T-helper 1 cell (primary cell): ENCODE results near the gene MAPK1.
"Not testable (repeated sequence)": the region's sequence is repeated elsewhere in the genome, so short reads cannot be mapped to it uniquely, and the experiment has no call there.

Source experiments
- DNase-seq, 5 donors: peaks; one replicate each; pipeline ENCODE4 v3.0.0-alpha.2; 2012 to 2020

MAPK1 gene

GRCh38 chr22:21790359-21790758 is 77.1 kb downstream of the MAPK1 start:
- no peak for DNase-seq

- not testable (repeated sequence) for DNase-seq
Observed at GRCh38 chr22:21787565-21787964, 79.9 kb downstream of the MAPK1 start.

GRCh38 chr22:21780259-21780658 is 87.2 kb downstream of the MAPK1 start:
- no peak for DNase-seq

GRCh38 chr22:21779444-21779843 is 88.0 kb downstream of the MAPK1 start:
- DNase-seq, result no peak

- no peak for DNase-seq
Observed at GRCh38 chr22:21778705-21779363, 88.6 kb downstream of the MAPK1 start.

GRCh38 chr22:21771631-21771976 is 95.8 kb downstream of the MAPK1 start:
- no peak for DNase-seq

GRCh38 chr22:21768435-21768834 is 99.0 kb downstream of the MAPK1 start:
- no peak for DNase-seq

GRCh38 chr22:21766691-21767462 is 100.6 kb downstream of the MAPK1 start:
- peak; percentile 14 to 92 (median 37) for DNase-seq

GRCh38 chr22:21765909-21766529 is 101.4 kb downstream of the MAPK1 start:
- DNase-seq, result no peak

GRCh38 chr22:21764038-21764804 is 103.2 kb downstream of the MAPK1 start:
- peak in 1 of 5 donors; percentile 20 for DNase-seq

- peak in 2 of 5 donors; percentile 6 to 79 for DNase-seq
Observed at GRCh38 chr22:21762712-21763581, 104.5 kb downstream of the MAPK1 start.

GRCh38 chr22:21761994-21762680 is 105.3 kb downstream of the MAPK1 start:
- DNase-seq, result no peak

- peak in 1 of 5 donors; percentile 62 for DNase-seq
Observed at GRCh38 chr22:21761086-21761485, 106.4 kb downstream of the MAPK1 start.

GRCh38 chr22:21760640-21761039 is 106.8 kb downstream of the MAPK1 start:
- peak in 1 of 5 donors; percentile 69 for DNase-seq

- DNase-seq, result no peak
Observed at GRCh38 chr22:21759646-21760376, 107.6 kb downstream of the MAPK1 start.

GRCh38 chr22:21759093-21759492 is 108.4 kb downstream of the MAPK1 start:
- no peak for DNase-seq

GRCh38 chr22:21758091-21758864 is 109.2 kb downstream of the MAPK1 start:
- DNase-seq, result no peak

GRCh38 chr22:21755851-21756284 is 111.6 kb downstream of the MAPK1 start:
- no peak for DNase-seq

GRCh38 chr22:21754523-21754922 is 112.9 kb downstream of the MAPK1 start:
- DNase-seq, result no peak
